Islet of Langerhans (tissue), 1 donor: Measurements from ENCODE around the gene MPP4.
"Not testable (repeated sequence)": the region's sequence is repeated elsewhere in the genome, so short reads cannot be mapped to it uniquely, and the experiment has no call there.

ENCODE experiments used
- FAIRE-seq: peaks from one replicate; lab custom pipeline; 2011; peaks lifted over from hg19 to GRCh38; lab: Jason Lieb, UNC

Gene MPP4

GRCh38 chr2:201673546-201673945 lies 24.9 kb downstream of the MPP4 start:
- no peak for FAIRE-seq

DNA sequence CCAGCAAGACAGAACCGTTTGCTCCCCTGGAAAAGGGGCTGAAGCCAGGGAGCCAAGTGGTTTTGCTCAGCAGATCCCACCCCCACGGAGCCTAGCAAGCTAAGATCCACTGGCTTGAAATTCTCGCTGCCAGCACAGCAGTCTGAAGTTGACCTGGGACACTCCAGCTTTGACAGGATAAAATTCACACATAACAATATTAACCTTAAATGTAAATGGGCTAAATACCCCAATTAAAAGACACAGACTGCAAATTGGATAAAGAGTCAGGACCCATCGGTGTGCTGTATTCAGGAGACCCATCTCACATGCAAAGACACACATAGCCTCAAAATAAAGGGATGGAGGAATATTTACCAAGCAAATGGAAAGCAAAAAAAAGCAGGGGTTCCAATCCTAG lies 27.2 kb downstream of the MPP4 start:
- not testable (repeated sequence) for FAIRE-seq

DNA sequence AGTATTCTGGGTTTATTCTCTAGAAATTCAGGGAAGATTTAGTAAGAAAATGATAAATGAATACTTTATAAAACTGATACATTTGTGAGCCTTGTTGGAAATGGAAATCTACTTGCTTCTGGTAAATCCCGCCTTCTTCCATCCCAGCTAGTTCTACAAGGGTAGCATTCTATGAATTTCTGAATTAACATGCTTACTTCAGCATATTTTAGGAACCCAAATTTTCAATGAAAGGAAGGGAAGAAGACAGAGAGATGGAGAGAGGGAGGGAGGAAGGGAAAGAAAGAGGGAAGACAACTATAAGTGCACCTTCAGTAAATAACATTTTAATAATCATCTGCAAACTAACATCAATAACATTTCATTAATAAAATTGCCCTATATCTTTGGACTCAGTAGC lies 28.6 kb downstream of the MPP4 start:
- no peak for FAIRE-seq

- FAIRE-seq = no peak
Measured at GRCh38 chr2:201668402-201668910, 30.0 kb downstream of the MPP4 start.

- no peak for FAIRE-seq
Measured at GRCh38 chr2:201664334-201664733, 34.1 kb downstream of the MPP4 start.

DNA sequence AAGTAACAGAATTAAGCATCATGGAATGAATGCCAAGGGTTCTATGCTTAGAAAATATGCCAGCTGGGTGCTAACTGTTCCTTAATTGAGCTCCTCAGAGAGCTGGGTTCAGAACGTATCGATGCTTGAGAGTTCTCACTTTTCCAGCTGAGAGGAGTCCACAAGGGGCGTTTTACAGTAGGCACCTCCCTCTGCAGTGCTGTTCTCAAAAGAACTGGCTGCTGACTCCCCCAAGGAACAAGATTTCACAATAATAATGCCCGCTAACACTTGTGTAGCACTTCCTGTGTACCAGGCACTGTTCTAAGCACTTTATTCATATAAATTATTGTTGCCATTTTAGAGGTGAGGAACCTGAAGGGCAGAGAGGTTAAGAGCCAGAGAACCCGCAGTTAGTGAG lies 37.1 kb downstream of the MPP4 start:
- FAIRE-seq = no peak

DNA sequence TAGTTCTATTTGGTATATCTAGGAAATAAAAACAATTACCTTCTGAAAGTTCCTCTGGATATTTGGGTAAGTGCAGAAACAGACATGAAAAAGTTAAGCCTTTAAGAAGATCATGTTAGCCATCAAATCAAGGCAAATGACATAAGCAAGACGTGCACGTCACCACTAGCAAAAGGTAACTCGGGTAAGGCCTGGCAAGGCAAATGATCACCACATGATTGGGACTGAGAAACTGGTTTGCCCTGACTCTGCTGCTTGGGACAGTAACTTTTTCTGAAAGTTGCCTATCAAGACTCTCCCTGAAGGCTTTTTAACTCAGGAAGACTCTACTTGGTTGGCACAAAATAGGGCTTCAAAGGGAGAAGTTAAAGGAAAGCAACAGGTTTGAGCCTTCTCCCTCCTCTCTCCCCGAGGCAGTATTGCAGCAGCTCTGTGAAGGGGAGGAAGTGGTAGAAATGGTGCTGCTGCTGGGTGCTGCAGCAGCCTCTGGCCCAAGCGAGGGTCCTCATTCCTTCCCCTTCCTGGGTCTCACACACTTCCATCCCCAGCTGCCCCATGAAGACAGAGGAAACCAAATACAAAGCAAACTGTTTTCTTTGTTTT lies 38.0 kb downstream of the MPP4 start:
- FAIRE-seq = no peak

DNA sequence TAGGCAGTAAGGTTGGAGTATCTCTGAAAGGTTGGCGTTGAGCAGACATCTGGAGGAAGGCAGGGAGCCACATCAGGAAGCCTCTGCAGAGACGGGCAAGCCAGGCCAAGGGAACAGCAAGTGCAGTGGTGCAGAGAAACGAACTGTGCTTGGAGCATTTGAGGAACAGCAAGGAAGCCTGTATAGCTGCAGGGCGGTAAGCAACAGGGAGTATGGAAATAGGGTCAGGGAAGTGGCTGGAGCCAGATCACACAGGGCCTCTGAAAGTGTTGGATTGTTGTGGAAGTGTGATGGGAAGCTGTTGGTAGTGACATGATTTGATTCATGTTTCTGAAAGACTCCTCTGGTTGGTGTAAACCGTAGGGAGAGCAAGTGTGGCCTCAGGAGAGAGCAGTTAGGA lies 41.7 kb downstream of the MPP4 start:
- FAIRE-seq = no peak

- FAIRE-seq = no peak
Measured at GRCh38 chr2:201656102-201656501, 42.3 kb downstream of the MPP4 start.

GRCh38 chr2:201654616-201655384 lies 43.6 kb downstream of the MPP4 start:
- no peak for FAIRE-seq

DNA sequence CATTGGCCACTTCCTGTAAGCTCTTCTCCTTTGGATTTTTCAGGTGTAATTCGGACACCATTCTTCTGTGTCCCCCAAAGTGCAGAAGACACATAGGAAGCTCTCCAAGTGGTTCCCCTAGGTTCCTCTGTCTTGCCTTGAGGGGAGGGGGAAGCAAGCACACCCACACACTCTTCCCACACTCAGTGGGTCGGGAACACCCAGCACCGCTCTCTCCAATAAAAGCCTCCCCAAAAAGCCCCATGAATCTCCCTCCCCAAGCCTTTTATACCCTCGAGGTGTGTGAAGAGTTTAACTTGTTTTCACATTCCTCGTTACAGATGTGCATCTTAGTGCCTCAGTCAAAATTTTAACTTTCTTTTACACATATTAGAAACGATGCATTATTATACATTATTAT lies 45.2 kb downstream of the MPP4 start:
- no peak for FAIRE-seq

GRCh38 chr2:201649442-201649841 lies 49.0 kb downstream of the MPP4 start:
- no peak for FAIRE-seq

DNA sequence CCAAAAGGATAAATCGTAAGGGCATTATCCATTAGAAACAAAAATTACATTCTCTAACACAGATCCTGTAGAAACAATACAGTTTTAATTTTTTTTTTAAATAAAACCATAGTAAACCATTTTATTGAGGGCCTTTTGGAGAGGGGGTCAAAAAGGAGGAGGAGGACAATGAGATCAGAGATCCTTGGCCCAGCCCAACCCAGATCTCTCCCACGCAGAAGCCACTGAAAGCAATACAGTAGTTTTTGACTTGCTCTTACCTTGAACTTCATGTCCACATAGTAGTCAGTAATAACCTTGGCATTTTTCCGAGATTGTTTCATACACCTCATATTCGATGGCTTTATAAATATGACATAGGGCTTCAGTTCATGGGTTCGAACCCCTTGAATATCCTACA lies 51.0 kb downstream of the MPP4 start:
- no peak for FAIRE-seq

GRCh38 chr2:201644001-201644400 lies 54.4 kb downstream of the MPP4 start:
- no peak for FAIRE-seq

- peak; percentile 27 for FAIRE-seq
Measured at GRCh38 chr2:201643216-201643890, 55.1 kb downstream of the MPP4 start, which contains the start of gene TMEM237. Gene TMEM237, minus strand, starts transcription at chr2:201643503. Its CDS starts 103 bp downstream, at chr2:201643400.

DNA sequence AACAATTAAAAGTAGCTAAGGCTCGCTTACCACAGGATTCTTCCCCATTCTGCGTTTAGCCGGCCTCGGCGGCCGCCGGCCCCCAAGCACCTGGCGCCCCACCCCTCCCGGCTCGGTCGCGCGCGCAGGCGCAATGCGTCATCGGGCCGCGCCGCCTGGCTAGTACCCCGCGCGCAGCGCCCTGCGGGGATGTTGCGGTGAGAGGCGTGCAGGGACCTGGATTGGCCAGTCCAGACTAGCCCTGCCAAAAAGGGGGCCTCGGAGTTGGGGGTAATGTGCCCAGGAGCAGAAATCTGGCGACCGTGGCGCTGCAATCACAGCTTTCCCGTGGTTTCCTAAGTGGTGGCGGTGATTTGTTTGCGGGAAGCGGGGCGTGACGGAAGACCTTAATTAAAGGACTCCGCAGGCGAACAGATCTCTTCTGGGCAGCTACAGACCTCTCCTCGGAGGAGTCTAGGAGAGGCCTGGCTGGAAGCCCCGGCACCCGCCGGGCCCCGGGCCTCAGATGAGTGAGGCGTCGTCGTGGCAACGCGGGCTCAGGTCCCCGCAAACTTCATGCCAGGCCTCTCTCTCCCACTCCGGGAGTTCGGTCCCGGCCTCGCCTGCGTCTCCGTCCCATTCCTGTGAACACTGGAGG lies 55.7 kb downstream of the MPP4 start:
- FAIRE-seq = no peak

- FAIRE-seq = peak; percentile 49
Measured at GRCh38 chr2:201642086-201642578, 56.3 kb downstream of the MPP4 start.

DNA sequence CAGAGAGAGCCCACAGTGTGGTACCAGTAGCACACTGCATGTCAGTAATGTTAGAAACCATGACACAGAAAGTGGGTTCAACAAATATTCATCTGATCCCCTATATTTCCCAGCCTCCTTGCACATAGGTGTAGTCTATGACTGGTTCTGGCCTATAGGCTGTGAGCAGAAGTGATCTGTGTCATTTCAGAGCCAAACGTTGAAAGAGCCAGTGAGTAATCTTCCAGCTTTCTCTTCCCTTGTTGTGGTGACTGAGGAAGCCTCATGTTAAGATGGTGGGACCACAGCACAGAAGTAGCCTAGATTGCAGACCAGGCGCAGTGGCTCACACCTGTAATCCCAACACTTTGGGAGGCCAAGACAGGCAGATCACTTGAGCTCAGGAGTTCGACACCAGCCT lies 59.2 kb downstream of the MPP4 start:
- FAIRE-seq = no peak

DNA sequence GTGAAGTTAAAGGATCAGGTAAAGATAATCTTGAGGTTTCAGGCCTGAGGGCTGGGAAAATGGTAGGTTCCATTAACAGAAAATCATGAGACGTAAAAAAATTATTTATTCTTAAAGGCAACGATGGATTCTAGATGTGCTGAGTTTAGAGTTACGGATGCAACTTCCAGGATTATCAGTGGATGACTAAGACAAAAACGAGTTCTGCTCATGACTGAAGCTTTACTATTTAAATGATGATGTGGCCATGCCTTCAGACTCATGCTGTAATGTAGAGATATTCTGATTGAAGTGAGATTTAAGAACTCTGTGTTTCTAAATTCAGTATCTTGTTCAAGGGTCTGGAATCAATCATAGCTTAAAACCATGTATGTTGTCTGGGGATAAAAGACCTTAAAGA lies 60.1 kb downstream of the MPP4 start:
- no peak for FAIRE-seq

DNA sequence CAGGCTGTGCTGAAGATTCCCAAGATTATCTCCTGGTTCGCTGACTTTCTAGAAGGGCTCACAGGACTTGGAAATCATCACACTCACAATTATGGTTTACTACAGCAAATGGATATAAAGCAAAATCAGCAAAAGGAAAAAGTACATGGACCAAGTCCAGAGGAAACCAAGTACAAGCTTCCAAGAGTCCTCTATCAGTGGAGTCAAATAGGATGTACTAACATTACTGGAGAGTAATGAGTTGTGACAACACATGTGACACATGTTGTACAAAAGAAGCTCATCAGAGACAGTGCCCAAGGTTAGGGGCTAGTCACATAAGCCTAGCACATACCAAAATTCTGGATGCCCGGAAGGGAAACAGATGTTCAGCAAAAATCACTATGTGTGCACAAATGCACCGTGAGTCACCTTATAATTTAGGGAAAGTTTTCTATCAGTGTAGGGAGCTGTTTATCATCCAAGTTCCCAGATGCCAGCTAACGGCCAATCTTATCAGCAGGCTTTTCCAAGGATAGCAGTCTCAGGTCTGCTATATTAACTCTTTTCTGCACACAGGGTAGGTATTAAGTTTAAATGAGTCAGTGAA lies 64.7 kb downstream of the MPP4 start:
- no peak for FAIRE-seq

DNA sequence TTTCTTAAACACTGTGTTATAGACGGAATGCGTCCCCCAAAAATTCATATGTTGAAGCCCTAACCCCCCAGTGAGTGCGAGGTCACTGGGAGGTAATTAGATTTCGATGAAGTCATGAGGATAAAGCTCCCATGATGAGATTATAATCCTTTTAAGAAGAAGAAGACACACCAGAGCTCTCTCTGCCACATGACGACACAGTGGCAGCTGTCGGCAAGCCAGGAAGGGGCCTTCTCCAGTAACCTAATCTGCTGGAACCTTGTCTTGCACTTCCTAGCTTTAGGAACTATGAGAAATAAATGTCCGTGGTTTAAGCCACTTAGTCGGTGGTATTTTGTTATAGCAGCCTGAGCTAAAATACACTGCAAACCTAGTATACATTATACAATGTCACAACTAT lies 67.4 kb downstream of the MPP4 start:
- FAIRE-seq = no peak

DNA sequence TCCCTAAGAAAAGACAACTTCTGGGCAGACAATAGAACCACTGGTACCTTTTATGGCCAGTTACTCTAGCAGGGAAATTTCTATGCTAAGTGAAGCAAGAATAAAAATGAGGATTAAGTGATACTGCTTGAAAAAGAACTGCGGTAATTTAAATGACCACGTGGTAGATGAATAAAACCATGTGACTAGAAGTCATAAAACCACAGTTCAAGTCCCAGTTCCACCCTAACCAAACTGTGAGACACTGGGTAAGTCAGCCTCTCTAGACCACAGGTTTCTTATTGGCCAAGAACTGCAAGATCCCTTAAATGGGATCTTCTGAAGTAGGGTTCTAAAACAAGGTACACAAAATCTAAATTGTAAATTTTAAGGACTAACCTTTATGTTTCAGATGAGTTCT lies 67.9 kb downstream of the MPP4 start:
- no peak for FAIRE-seq
